RWPE2 (cell line): Measurements from ENCODE around the gene NFU1.
"Not testable (repeated sequence)": the region's sequence is repeated elsewhere in the genome, so short reads cannot be mapped to it uniquely, and the experiment has no call there.

ENCODE experiments used
- ATAC-seq: fragments of 200-7000 bp; cut with Tn5 transposase; 3 replicates; pipeline ENCODE4 v1.9.1; 2021; ENCODE audit warnings: low read depth
- DNase-seq: peaks from one replicate; pipeline ENCODE4 v3.0.0-alpha.2; 2020; ENCODE audit warnings: low spot score
- H3K27ac ChIP-seq: fragments of 450-650 bp; 2 replicates; pipeline ENCODE4 v1.5.1; 2017; ENCODE audit warnings: mild to moderate bottlenecking; ENCODE audit not compliant: poor library complexity, severe bottlenecking
- H3K27me3 ChIP-seq: fragments of 250-450 bp; sonication (Bioruptor Pico); 2 replicates; pipeline ENCODE4 v1.5.1; 2021; ENCODE audit warnings: mild to moderate bottlenecking, moderate library complexity; ENCODE audit not compliant: insufficient read depth, poor library complexity, severe bottlenecking
- H3K36me3 ChIP-seq: fragments of 250-450 bp; sonication (Bioruptor Pico); 2 replicates; pipeline ENCODE4 v1.5.1; 2020; ENCODE audit warnings: low read depth, mild to moderate bottlenecking, moderate library complexity
- H3K4me1 ChIP-seq: fragments of 250-450 bp; sonication (Bioruptor Pico); 2 replicates; pipeline ENCODE4 v1.5.1; 2021; ENCODE audit warnings: mild to moderate bottlenecking, moderate library complexity; ENCODE audit not compliant: insufficient read depth, poor library complexity, severe bottlenecking
- H3K4me3 ChIP-seq: fragments of 250-450 bp; sonication (Bioruptor Pico); 2 replicates; pipeline ENCODE4 v1.5.1; 2021; ENCODE audit warnings: mild to moderate bottlenecking, moderate library complexity; ENCODE audit not compliant: severe bottlenecking
- H3K9me3 ChIP-seq: fragments of 250-450 bp; sonication (Bioruptor Pico); 2 replicates; pipeline ENCODE4 v1.5.1; 2021; ENCODE audit warnings: mild to moderate bottlenecking, moderate library complexity; ENCODE audit not compliant: severe bottlenecking
- TF ChIP-seq, protein P1 (sequence below): fragments of 450-650 bp; IDR thresholded peaks from one replicate; pipeline ENCODE4 v1.5.1; 2017; ENCODE audit warnings: mild to moderate bottlenecking, moderate library complexity; ENCODE audit not compliant: poor library complexity, severe bottlenecking

NFU1 gene

DNA sequence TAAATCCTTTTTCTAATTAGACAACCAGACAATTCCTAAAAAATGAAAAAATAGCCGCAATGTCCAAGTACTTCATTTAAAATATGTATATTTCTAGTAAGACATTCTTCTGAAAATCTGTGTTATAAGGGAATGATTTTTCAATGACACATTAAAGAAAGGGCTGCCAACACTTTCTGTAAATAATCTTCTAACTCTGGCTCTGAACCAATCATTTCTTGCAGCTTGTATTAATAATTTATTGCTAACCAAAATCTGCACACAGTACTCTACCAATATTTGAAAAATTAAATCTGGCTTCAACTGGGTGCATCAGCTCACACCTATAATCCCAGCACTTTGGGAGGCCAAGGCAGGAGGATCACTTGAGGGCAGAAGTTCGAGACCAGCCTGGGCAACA, 8.3 kb downstream of the NFU1 start:
- TF ChIP-seq, protein P1, sequence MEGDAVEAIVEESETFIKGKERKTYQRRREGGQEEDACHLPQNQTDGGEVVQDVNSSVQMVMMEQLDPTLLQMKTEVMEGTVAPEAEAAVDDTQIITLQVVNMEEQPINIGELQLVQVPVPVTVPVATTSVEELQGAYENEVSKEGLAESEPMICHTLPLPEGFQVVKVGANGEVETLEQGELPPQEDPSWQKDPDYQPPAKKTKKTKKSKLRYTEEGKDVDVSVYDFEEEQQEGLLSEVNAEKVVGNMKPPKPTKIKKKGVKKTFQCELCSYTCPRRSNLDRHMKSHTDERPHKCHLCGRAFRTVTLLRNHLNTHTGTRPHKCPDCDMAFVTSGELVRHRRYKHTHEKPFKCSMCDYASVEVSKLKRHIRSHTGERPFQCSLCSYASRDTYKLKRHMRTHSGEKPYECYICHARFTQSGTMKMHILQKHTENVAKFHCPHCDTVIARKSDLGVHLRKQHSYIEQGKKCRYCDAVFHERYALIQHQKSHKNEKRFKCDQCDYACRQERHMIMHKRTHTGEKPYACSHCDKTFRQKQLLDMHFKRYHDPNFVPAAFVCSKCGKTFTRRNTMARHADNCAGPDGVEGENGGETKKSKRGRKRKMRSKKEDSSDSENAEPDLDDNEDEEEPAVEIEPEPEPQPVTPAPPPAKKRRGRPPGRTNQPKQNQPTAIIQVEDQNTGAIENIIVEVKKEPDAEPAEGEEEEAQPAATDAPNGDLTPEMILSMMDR = no peak
- H3K27me3 ChIP-seq = no peaks in the 10 kb centered on the region
- no peak for DNase-seq
- H3K4me3 ChIP-seq = no peak overlapping the region
- H3K36me3 ChIP-seq = peaks cover 46% of the 10 kb centered on the region
- ATAC-seq = no peak
- H3K27ac ChIP-seq = no peak overlapping the region
- no peaks in the 10 kb centered on the region for H3K9me3 ChIP-seq
- no peaks in the 10 kb centered on the region for H3K4me1 ChIP-seq

DNA sequence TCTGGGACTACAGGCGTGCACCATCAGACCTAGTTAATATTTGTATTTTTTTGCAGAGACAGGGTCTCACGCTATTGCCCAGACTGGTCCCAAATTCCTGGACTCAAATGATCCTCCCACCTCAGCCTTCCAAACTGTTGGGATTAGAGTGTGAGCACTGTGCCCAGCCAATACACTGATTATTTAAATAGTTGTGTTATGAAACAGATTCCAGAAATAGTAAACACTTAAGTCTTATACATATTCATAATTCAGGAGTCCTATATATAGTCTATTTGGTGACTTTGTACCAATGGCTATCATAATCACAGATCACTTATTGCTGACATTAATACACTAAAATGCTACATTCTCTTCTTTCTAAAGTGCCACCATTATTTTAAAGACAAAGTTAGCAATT, 12.8 kb downstream of the NFU1 start:
- peaks cover 47% of the 10 kb centered on the region for H3K36me3 ChIP-seq
- H3K4me1 ChIP-seq = no peaks in the 10 kb centered on the region
- ATAC-seq = no peak
- no peak for DNase-seq
- no peaks in the 10 kb centered on the region for H3K27me3 ChIP-seq
- no peak overlapping the region for H3K4me3 ChIP-seq
- TF ChIP-seq, protein P1 = no peak
- H3K27ac ChIP-seq = no peak overlapping the region
- no peaks in the 10 kb centered on the region for H3K9me3 ChIP-seq

DNA sequence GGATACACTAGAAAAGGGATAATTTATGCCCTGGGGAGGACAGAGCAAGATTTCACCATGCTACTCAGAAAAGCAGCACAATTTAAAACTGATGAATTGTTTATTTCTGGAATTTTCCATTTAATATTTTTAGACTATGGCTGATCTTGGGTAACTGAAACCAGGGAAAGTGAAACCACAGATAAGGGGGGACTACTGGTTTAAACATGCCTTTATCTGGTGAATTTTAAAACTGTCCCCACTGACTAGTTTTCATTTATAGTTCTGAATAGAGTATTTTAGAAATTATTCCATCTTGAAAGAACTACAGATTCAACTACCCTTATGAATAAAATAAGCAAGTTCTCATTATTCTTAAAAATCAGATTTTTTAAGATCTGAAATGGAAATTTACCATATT, 15.0 kb downstream of the NFU1 start:
- peaks cover 47% of the 10 kb centered on the region for H3K36me3 ChIP-seq
- H3K9me3 ChIP-seq = no peaks in the 10 kb centered on the region
- TF ChIP-seq, protein P1 = no peak
- ATAC-seq (no peak), DNase-seq (no peak)
- no peaks in the 10 kb centered on the region for H3K27me3 ChIP-seq
- no peak overlapping the region for H3K27ac ChIP-seq
- no peaks in the 10 kb centered on the region for H3K4me1 ChIP-seq
- H3K4me3 ChIP-seq = no peak overlapping the region

GRCh38 chr2:69419111-69419510, 18.1 kb downstream of the NFU1 start:
- H3K36me3 ChIP-seq = peaks cover 51% of the 10 kb centered on the region
- not testable (repeated sequence) for DNase-seq, H3K4me3 ChIP-seq

DNA sequence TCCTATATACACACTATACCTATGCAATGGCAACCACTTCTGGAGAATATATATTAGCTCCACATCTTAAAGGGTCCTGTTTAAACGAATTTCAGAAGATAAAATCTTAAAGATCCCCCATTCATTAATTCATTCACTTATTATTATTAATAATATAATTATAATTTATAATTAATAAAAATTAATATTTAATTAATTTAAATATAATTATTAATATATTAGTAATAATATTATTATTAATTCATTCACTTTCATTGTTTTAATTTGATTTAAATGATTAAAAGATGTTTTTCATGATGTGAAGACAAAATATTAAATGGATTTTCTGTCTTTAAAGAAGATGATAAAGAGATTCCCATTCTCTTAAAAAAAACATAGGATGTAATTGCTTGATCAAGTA, 21.1 kb downstream of the NFU1 start:
- no peak for DNase-seq
- Histone ChIP-seq H3K27me3 (no peaks in the 10 kb centered on the region), H3K4me1 (no peaks in the 10 kb centered on the region), H3K36me3 (peaks cover 42% of the 10 kb centered on the region), H3K4me3 (no peak overlapping the region), H3K9me3 (no peaks in the 10 kb centered on the region), H3K27ac (no peak overlapping the region)
- TF ChIP-seq, protein P1 = no peak
- no peak for ATAC-seq

More at GRCh38 chr2:69419111-69419510, 18.1 kb downstream of the NFU1 start:
- H3K27me3 ChIP-seq, ATAC-seq, H3K27ac ChIP-seq, H3K4me1 ChIP-seq, H3K9me3 ChIP-seq: not testable (repeated sequence)
